GM12878 (cell line): Measurements from ENCODE around the gene AVPR1B. TPM values are rescaled to one million over a fixed set of nuclear protein-coding genes. Genes with fewer than 3 reads are reported as not detected.

Source experiments
- ATAC-seq: fragments of 200-7000 bp; cut with Tn5 transposase; 3 replicates; pipeline ENCODE4 v1.9.1; 2020; ENCODE audit warnings: mild to moderate bottlenecking, moderate library complexity
- BruUV-seq: library from RNA; stranded (reverse); fragments of 400-500 nt; replicated peaks from 2 replicates; lab custom pipeline; 2021; lab: Mats Ljungman, UMichigan
- CTCF ChIA-PET: fragments of 300-600 bp; sonication (Branson Sonifier 250); formaldehyde crosslinking; extraction: SDS; loops from one replicate; lab custom pipeline; 2021; ENCODE audit warnings: inconsistent platforms; lab: Yijun Ruan, JAX
- POLR2A ChIA-PET: fragments of 350-600 bp; formaldehyde crosslinking; extraction: SDS; loops from one replicate; lab custom pipeline; 2021; ENCODE audit warnings: inconsistent platforms; lab: Charles Lee
- RAD21 ChIA-PET: fragments of 300-600 bp; sonication (Branson Sonifier 250); formaldehyde crosslinking; loops from one replicate; lab custom pipeline; 2023; ENCODE audit warnings: antibody characterized with exemption; ENCODE audit not compliant: unreplicated experiment; lab: Charles Lee
- SMC1A ChIA-PET: fragments of 300-600 bp; sonication (Branson Sonifier 250); formaldehyde crosslinking; loops from one replicate; lab custom pipeline; 2023; ENCODE audit not compliant: unreplicated experiment, uncharacterized antibody; lab: Charles Lee
- DNase-seq: peaks from one replicate; pipeline ENCODE4 v3.0.0-alpha.2; 2011; ENCODE audit warnings: low read depth, low spot score
- FAIRE-seq: peaks from 3 replicates; lab custom pipeline; 2011; peaks lifted over from hg19 to GRCh38; lab: Jason Lieb, UNC
- H2AFZ ChIP-seq: 2 replicates; pipeline ENCODE4 v1.6.0; 2011; ENCODE audit warnings: low read depth, low read length, control low read depth; ENCODE audit not compliant: control insufficient read depth
- H3K27ac ChIP-seq: 2 replicates; pipeline ENCODE4 v1.5.1; 2011; ENCODE audit warnings: control low read depth; ENCODE audit not compliant: control insufficient read depth, insufficient read depth
- H3K27me3 ChIP-seq, 2 experiments: replicated peaks in 1 of 2; 2 replicates each; pipeline versions ENCODE4 v1.6.0 to v1.6.1; 2011; ENCODE audit warnings: low read length in 1 of 2; ENCODE audit not compliant: control insufficient read depth in 2 of 2, insufficient read depth in 2 of 2
- H3K36me3 ChIP-seq, 2 experiments: 2 replicates each; pipeline ENCODE4 v1.5.1; 2011; ENCODE audit warnings: low read length in 1 of 2; ENCODE audit not compliant: control insufficient read depth in 2 of 2, insufficient read depth in 2 of 2
- H3K4me1 ChIP-seq: 2 replicates; pipeline ENCODE4 v1.6.1; 2011; ENCODE audit warnings: mild to moderate bottlenecking, low read length, moderate library complexity, mixed read lengths; ENCODE audit not compliant: control insufficient read depth, insufficient read depth
- H3K4me2 ChIP-seq: 2 replicates; pipeline ENCODE4 v1.6.0; 2011; ENCODE audit warnings: control low read depth; ENCODE audit not compliant: control insufficient read depth, insufficient read depth
- H3K4me3 ChIP-seq: fragments of 200-600 bp; sonication (generic); 2 replicates; pipeline ENCODE4 v1.5.1; 2016
- H3K79me2 ChIP-seq: 2 replicates; pipeline ENCODE4 v1.6.0; 2011; ENCODE audit warnings: low read length; ENCODE audit not compliant: control insufficient read depth, insufficient read depth
- H3K9ac ChIP-seq: 2 replicates; pipeline ENCODE4 v1.8.0; 2011; ENCODE audit warnings: low read length, control low read depth, mixed read lengths; ENCODE audit not compliant: control insufficient read depth, insufficient read depth
- H3K9me3 ChIP-seq: replicated peaks from 3 replicates; pipeline ENCODE4 v1.5.1; 2011; ENCODE audit warnings: mild to moderate bottlenecking, low read length; ENCODE audit not compliant: control insufficient read depth, insufficient read depth
- H4K20me1 ChIP-seq: 2 replicates; pipeline ENCODE4 v1.6.0; 2011; ENCODE audit not compliant: control insufficient read depth, insufficient read depth
- ATF2 ChIP-seq: IDR thresholded peaks from 2 replicates; pipeline ENCODE4 v1.6.1; 2012; ENCODE audit warnings: low read length, inconsistent platforms
- BRCA1 ChIP-seq: IDR thresholded peaks from 2 replicates; pipeline ENCODE4 v1.6.1; 2011; ENCODE audit warnings: low read depth, low read length, improper control_type of control experiment
- CREM ChIP-seq: IDR thresholded peaks from 2 replicates; pipeline ENCODE4 v1.6.1; 2014; ENCODE audit warnings: antibody characterized with exemption, low read depth
- EP300 ChIP-seq, 2 experiments: fragments of 150-350 bp in 1 of 2; IDR thresholded peaks; 2 replicates each; pipeline ENCODE4 v1.6.1; 2011 to 2012; ENCODE audit warnings: low read depth in 2 of 2, low read length in 2 of 2, borderline replicate concordance in 1 of 2, improper control_type of control experiment in 1 of 2, inconsistent platforms in 1 of 2; ENCODE audit not compliant: control insufficient read depth in 1 of 2
- EZH2 ChIP-seq: IDR thresholded peaks from 2 replicates; pipeline ENCODE4 v1.6.1; 2012; ENCODE audit warnings: low read depth, mild to moderate bottlenecking, control low read depth, inconsistent platforms, low read length, borderline replicate concordance; ENCODE audit not compliant: control insufficient read depth
- FOXM1 ChIP-seq: IDR thresholded peaks from 2 replicates; pipeline ENCODE4 v1.6.1; 2012; ENCODE audit warnings: low read depth, mild to moderate bottlenecking, inconsistent platforms, low read length, moderate library complexity
- HSF1 ChIP-seq: fragments of 150-350 bp; IDR thresholded peaks from 2 replicates; pipeline ENCODE4 v1.6.1; 2014; ENCODE audit warnings: mild to moderate bottlenecking, low read depth, low read length
- MEF2B ChIP-seq: fragments of 450-650 bp; IDR thresholded peaks from 2 replicates; pipeline ENCODE4 v1.6.1; 2018; ENCODE audit warnings: mild to moderate bottlenecking, moderate library complexity; ENCODE audit not compliant: partially characterized antibody, poor library complexity, severe bottlenecking
- MXI1 ChIP-seq: fragments of 150-350 bp; IDR thresholded peaks from 2 replicates; pipeline ENCODE4 v1.6.1; 2011; ENCODE audit warnings: low read depth, mild to moderate bottlenecking, inconsistent platforms, low read length, improper control_type of control experiment
- PAX5 ChIP-seq: IDR thresholded peaks from 2 replicates; pipeline ENCODE4 v1.6.1; 2011; ENCODE audit warnings: low read depth, low read length, borderline replicate concordance
- PAX8 ChIP-seq: fragments of 450-650 bp; IDR thresholded peaks from 2 replicates; pipeline ENCODE4 v1.6.1; 2017; ENCODE audit warnings: mild to moderate bottlenecking, moderate library complexity
- PBX3 ChIP-seq: IDR thresholded peaks from 2 replicates; pipeline ENCODE4 v1.6.1; 2011; ENCODE audit warnings: mild to moderate bottlenecking, low read depth, low read length, moderate library complexity; ENCODE audit not compliant: insufficient replicate concordance
- SKIL ChIP-seq: fragments of 450-650 bp; IDR thresholded peaks from 2 replicates; pipeline ENCODE4 v1.6.1; 2017; ENCODE audit warnings: mild to moderate bottlenecking, low read depth, inconsistent platforms; ENCODE audit not compliant: poor library complexity, severe bottlenecking
- SREBF2 ChIP-seq: IDR thresholded peaks from 2 replicates; pipeline ENCODE4 v1.6.1; 2012; ENCODE audit warnings: mild to moderate bottlenecking, low read length
- SRF ChIP-seq, 2 experiments: IDR thresholded peaks; 2 replicates each; pipeline ENCODE4 v1.6.1; 2011; ENCODE audit warnings: low read depth in 2 of 2, low read length in 2 of 2, mild to moderate bottlenecking in 1 of 2, moderate library complexity in 1 of 2
- ZSCAN29 ChIP-seq: fragments of 450-650 bp; IDR thresholded peaks from 2 replicates; pipeline ENCODE4 v1.6.1; 2017; ENCODE audit warnings: mild to moderate bottlenecking, moderate library complexity
- WGBS: methylation state at CpG from one replicate; pipeline ENCODE4 v1.1.6; 2016; ENCODE audit warnings: low lambda C conversion rate; ENCODE audit not compliant: insufficient replicate concordance, insufficient coverage; ENCODE audit errors: missing lambda C conversion rate; 5-methylcytosine and 5-hydroxymethylcytosine counted together
- in situ Hi-C: fragments of 300-500 bp; cut with MboI; formaldehyde crosslinking; loops from 9 replicates; pipeline ENCODE4 v1.14.3; 2018; ENCODE audit warnings: mixed read lengths
- intact Hi-C: fragments of 100-400 bp; cut with micrococcal nuclease; formaldehyde crosslinking; loops from one replicate; pipeline ENCODE4 v1.14.2; 2022; ENCODE audit not compliant: unreplicated experiment
- polyA plus RNA-seq, 11 experiments: library from polyadenylated mRNA; depleted of rRNA in 4 of 11; unstranded in 6 of 11; stranded (reverse) in 5 of 11; fragments of >200 nt; fragmentation: Nextera tagmentation in 4 of 11; fragmentation: Illumina TruSeq in 1 of 11; extraction: Ambion mirVana in 4 of 11; extraction: Trizol in 1 of 11; gene quantifications; 1 replicate in 1 of 11; 2 replicates in 10 of 11; pipeline versions ENCODE4 v1.2.1 to v1.2.3, GENCODE V29; 2011 to 2016; ENCODE audit warnings: inconsistent platforms in 2 of 11, missing spikeins in 2 of 11, low read depth in 1 of 11
- total RNA-seq, 4 experiments: library from RNA; depleted of rRNA in 3 of 4; stranded (reverse); fragments of >200 nt in 3 of 4; fragmentation: Illumina TruSeq in 1 of 4; extraction: Trizol in 1 of 4; gene quantifications; 2 replicates each; pipeline versions ENCODE4 v1.2.1 to v1.2.3, GENCODE V29; 2013 to 2021

The AVPR1B gene
- total and polyA plus RNA-seq, 10 of the 15 experiments (the other 5 are each of a cell fraction or from before 2014, with no cell fraction given), result not detected

- no peak for TF ChIP-seq ATF2
Measured at GRCh38 chr1:206120406-206120805, 3.2 kb upstream of the AVPR1B start (continued).

GRCh38 chr1:206116873-206117150, 376 bp downstream of the AVPR1B start:
- no peaks in the 10 kb centered on the region; the same call in none of the 3 replicates for H3K9me3 ChIP-seq
- no TSS peak for BruUV-seq
- no peak overlapping the region for H3K4me3 ChIP-seq
- DNase-seq, result no peak
- peaks cover 5 to 10% of the 10 kb centered on the region in 2 experiments; a peak in 3 of 4 replicates for H3K27me3 ChIP-seq
- no peaks in the 10 kb centered on the region for H4K20me1 ChIP-seq
- H3K4me1 ChIP-seq, result no peaks in the 10 kb centered on the region
- intact Hi-C loops (no loop called here), in situ Hi-C loops (no loop called here)
- H2AFZ ChIP-seq, result no peak overlapping the region
- 19% methylated on average over 5 of the region's 5 CpGs for WGBS
- no peak for FAIRE-seq
- no peaks in the 10 kb centered on the region for H3K36me3 ChIP-seq
- no peak overlapping the region for H3K27ac ChIP-seq
- TF ChIP-seq SRF (IDR thresholded peaks at IDR 0.05; ENCODE audit: low read depth in 2 of 2, low read length in 2 of 2) (no peak), PAX5 (no peak), SKIL (no peak), FOXM1 (no peak), MXI1 (no peak), ZSCAN29 (no peak), SREBF2 (no peak), MEF2B (no peak), PAX8 (no peak), BRCA1 (no peak), HSF1 (no peak), CREM (no peak), EZH2 (no peak), EP300 (IDR thresholded peaks at IDR 0.05; ENCODE audit: borderline replicate concordance in 1 of 2, control insufficient read depth in 1 of 2, low read depth in 2 of 2, low read length in 2 of 2) (no peak), PBX3 (no peak)
- ChIA-PET SMC1A (no interaction called here), RAD21 (no interaction called here), POLR2A (no interaction called here), CTCF (no interaction called here)
- no peak for ATAC-seq
- no peak overlapping the region for H3K9ac ChIP-seq
- no peaks in the 10 kb centered on the region for H3K79me2 ChIP-seq
- H3K4me2 ChIP-seq, result no peak overlapping the region
